Transverse colon (tissue), 4 donors: ENCODE measurements around the gene SNPH. TPM values are rescaled to one million over a fixed set of nuclear protein-coding genes. Genes with fewer than 3 reads are reported as not detected.

Source experiments
- DNase-seq: peaks from one replicate; pipeline ENCODE4 v3.0.0-alpha.2; 2019
- H3K27ac ChIP-seq, 4 donors: fragments of 200-600 bp; sonication (generic); 2 replicates each; pipeline ENCODE4 v1.5.1; 2016 to 2018; ENCODE audit warnings: inconsistent platforms in 4 of 4
- H3K27me3 ChIP-seq: fragments of 200-600 bp; sonication (generic); 2 replicates; pipeline ENCODE4 v1.5.1; 2017; ENCODE audit warnings: inconsistent platforms
- H3K36me3 ChIP-seq, 4 donors: fragments of 200-600 bp; sonication (generic); 2 replicates each; pipeline ENCODE4 v1.5.1; 2017 to 2019; ENCODE audit warnings: inconsistent platforms in 4 of 4
- H3K4me1 ChIP-seq, 4 donors: fragments of 200-600 bp; sonication (generic); 2 replicates each; pipeline ENCODE4 v1.5.1; 2017 to 2020; ENCODE audit warnings: inconsistent platforms in 4 of 4
- H3K4me3 ChIP-seq, 4 donors: fragments of 200-600 bp; sonication (generic); 1 replicate in 1 of 4; 2 replicates in 3 of 4; pipeline versions ENCODE4 v1.5.1 to v1.6.1; 2017 to 2019; ENCODE audit warnings: inconsistent platforms in 4 of 4
- H3K9me3 ChIP-seq, 2 donors: fragments of 200-600 bp; sonication (generic); 2 replicates each; pipeline ENCODE4 v1.5.1; 2017 to 2019; ENCODE audit warnings: inconsistent platforms in 2 of 2
- EP300 ChIP-seq: sonication (generic); formaldehyde crosslinking; IDR thresholded peaks from one replicate; pipeline ENCODE4 v1.6.1; 2017; ENCODE audit warnings: antibody characterized with exemption, low read depth
- POLR2A ChIP-seq: fragments of 450-650 bp; IDR thresholded peaks from one replicate; pipeline ENCODE4 v1.6.1; 2016; ENCODE audit warnings: antibody characterized with exemption, mild to moderate bottlenecking, moderate library complexity
- POLR2AphosphoS5 ChIP-seq, 3 donors: sonication (generic); formaldehyde crosslinking; IDR thresholded peaks; one replicate each; pipeline ENCODE4 v1.6.1; 2016; ENCODE audit warnings: antibody characterized with exemption in 3 of 3
- WGBS, 2 donors: methylation state at CpG; one replicate each; pipeline ENCODE4 v1.1.5; 2018; ENCODE audit warnings: low coverage in 1 of 2; 5-methylcytosine and 5-hydroxymethylcytosine counted together
- in situ Hi-C, 4 donors: fragments of 200-750 bp; cut with MboI; loops; one replicate each; pipeline versions ENCODE4 v1.15.0 to v1.15.1; 2017; ENCODE audit warnings: low sequenced_read_pairs in 3 of 4, low pct_ligation_motif_present in 1 of 4, low pct_unique_long_range_greater_than_20kb in 1 of 4
- intact Hi-C: fragments of 100-400 bp; cut with DNase I; formaldehyde crosslinking; loops from one replicate; pipeline ENCODE4 v1.15.1; 2023; ENCODE audit warnings: low total_unique reads
- total RNA-seq, 4 donors: library from RNA; depleted of rRNA; stranded (reverse); fragments of >200 nt; gene quantifications; one replicate each; pipeline ENCODE4 v1.1.0, GENCODE V29; 2016
- TF ChIP-seq, protein P1 (sequence below), 5 experiments: fragments of 200-600 bp in 3 of 5; fragments of 450-650 bp in 2 of 5; sonication (generic) in 3 of 5; IDR thresholded peaks; 1 replicate in 2 of 5; 2 replicates in 3 of 5; pipeline ENCODE4 v1.5.1; 2016 to 2017; ENCODE audit warnings: antibody characterized with exemption in 5 of 5, inconsistent platforms in 3 of 5, mild to moderate bottlenecking in 2 of 5, moderate library complexity in 1 of 5

Gene SNPH
- total RNA-seq, 4 donors from 2014 or later: 2.2 to 2.6 (median 2.3) TPM

DNA sequence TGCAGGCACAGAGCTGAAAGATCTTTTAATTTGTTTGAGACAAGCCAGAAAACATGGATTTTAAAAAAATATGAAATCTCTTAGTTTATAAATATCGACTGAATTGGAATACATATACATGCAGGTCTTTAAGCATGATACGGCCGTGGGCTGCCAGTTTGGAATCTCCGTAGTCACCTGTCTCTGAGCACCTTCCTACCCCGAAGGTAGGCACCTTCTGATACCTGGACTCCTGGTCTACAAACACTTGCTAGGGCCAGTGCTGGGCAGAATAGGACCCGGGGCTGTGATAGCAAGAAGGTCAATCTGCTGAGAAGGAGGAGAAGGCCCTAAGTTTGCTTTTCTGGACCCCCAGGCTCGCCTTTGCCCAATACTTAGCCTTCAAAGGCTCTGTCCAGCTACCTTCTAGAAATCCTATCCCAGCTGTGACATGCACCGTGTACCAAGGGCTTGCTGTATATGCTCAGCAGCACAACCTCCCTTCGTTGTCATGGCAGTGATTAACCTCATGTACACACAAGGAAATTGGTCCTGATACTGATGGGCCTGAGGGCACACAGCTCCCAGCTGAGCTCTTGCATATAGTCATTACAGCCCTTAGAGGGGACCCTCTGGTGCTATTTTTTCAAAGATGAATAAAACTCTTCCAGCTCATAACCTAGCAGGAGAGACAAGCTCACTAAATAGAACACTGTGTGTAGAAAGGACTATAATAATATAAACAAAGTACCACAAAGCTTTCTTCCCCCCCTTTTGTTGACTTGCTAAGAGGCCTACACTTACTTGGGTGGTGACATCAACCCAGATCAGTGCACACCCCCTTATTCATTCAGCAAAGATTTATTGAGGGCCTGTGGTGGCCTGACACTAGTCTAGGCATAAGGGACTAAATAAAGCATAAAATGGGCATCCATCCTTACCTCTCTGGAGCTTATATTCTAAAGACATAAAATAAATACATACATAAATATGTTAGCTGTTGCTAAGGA is 17.7 kb downstream of the SNPH start:
- no peak for TF ChIP-seq POLR2AphosphoS5 (IDR thresholded peaks at IDR 0.05)
- no peak for TF ChIP-seq EP300
- TF ChIP-seq, protein P1, sequence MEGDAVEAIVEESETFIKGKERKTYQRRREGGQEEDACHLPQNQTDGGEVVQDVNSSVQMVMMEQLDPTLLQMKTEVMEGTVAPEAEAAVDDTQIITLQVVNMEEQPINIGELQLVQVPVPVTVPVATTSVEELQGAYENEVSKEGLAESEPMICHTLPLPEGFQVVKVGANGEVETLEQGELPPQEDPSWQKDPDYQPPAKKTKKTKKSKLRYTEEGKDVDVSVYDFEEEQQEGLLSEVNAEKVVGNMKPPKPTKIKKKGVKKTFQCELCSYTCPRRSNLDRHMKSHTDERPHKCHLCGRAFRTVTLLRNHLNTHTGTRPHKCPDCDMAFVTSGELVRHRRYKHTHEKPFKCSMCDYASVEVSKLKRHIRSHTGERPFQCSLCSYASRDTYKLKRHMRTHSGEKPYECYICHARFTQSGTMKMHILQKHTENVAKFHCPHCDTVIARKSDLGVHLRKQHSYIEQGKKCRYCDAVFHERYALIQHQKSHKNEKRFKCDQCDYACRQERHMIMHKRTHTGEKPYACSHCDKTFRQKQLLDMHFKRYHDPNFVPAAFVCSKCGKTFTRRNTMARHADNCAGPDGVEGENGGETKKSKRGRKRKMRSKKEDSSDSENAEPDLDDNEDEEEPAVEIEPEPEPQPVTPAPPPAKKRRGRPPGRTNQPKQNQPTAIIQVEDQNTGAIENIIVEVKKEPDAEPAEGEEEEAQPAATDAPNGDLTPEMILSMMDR (IDR thresholded peaks at IDR 0.05): no peak
- TF ChIP-seq POLR2A: no peak
- H3K36me3 ChIP-seq: no peaks in the 10 kb centered on the region
- WGBS, 2 donors: 81 to 100% methylated on average over 5 to 9 of the region's 9 CpGs
- H3K4me1 ChIP-seq: peaks cover 0 to 11% (median 5%) of the 10 kb centered on the region in 4 donors
- no peaks in the 10 kb centered on the region for H3K9me3 ChIP-seq
- H3K27me3 ChIP-seq: no peaks in the 10 kb centered on the region
- H3K4me3 ChIP-seq: no peak overlapping the region
- DNase-seq: no peak
- intact Hi-C loops: no loop called here
- in situ Hi-C loops: no loop called here
- H3K27ac ChIP-seq: no peak overlapping the region

DNA sequence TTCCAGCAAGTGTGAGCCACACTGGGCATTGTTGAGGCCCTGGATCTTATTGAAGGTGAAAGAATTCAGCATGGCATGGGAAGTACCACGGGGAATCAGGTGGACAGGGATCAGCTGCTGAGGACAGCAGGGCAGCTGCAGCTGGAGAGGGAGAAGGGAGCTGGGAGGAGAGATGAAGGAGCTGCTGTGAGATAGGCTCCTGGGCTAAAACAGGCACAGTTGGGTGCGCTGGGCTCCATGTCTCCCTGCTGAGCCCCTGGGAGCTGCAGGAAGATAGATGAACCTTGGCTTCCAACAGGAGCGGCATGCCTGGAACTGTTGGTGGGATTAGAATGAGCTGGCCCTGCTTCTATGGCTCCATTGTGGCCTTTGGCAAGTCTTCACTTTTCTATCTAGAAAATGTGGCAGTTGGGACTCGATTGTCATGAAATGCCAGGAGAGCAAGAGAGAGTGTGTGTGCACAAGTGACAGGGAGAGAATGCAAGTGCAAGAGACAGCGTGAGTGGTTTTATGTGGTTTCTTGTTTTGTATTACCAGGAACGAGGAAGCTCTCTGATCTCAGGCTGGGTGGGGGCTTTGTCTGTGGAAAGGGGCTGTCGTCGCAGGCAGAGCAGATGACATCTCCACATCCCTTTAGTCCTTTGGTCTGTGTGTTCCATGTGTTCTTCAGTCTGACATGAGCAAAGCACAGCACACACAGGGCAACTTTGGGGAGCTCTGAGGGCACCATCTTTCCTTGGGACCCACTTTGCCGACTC is 20.4 kb downstream of the SNPH start:
- Histone ChIP-seq H3K27ac (no peak overlapping the region), H3K27me3 (no peaks in the 10 kb centered on the region), H3K4me3 (no peak overlapping the region), H3K9me3 (no peaks in the 10 kb centered on the region), H3K36me3 (no peaks in the 10 kb centered on the region), H3K4me1 (peaks cover 0 to 6% (median 4%) of the 10 kb centered on the region in 4 donors)
- intact Hi-C loops: no loop called here
- no peak for DNase-seq
- in situ Hi-C loops: no loop called here
- TF ChIP-seq POLR2AphosphoS5 (IDR thresholded peaks at IDR 0.05): no peak
- TF ChIP-seq, protein P1 (IDR thresholded peaks at IDR 0.05): no peak
- TF ChIP-seq POLR2A: no peak
- TF ChIP-seq EP300: no peak
- 81 to 83% methylated on average over 6 to 9 of the region's 9 CpGs for WGBS, 2 donors

GRCh38 chr20:1287306-1287705 is 21.2 kb downstream of the SNPH start:
- H3K27me3 ChIP-seq: no peaks in the 10 kb centered on the region
- TF ChIP-seq POLR2AphosphoS5 (IDR thresholded peaks at IDR 0.05) (no peak), POLR2A (no peak), EP300 (no peak)
- TF ChIP-seq, protein P1 (IDR thresholded peaks at IDR 0.05): no peak
- DNase-seq: no peak
- WGBS, 2 donors: 50 to 52% methylated on average over 1 of the region's 1 CpG
- intact Hi-C loops: no loop called here
- H3K4me1 ChIP-seq: no peaks in the 10 kb centered on the region
- no peak overlapping the region for H3K27ac ChIP-seq
- H3K4me3 ChIP-seq: no peak overlapping the region
- in situ Hi-C loops: no loop called here
- H3K9me3 ChIP-seq: no peaks in the 10 kb centered on the region
- H3K36me3 ChIP-seq: no peaks in the 10 kb centered on the region
